Midbrain (tissue), 1 donor: Measurements from ENCODE around the gene CLTCL1.

Experiments used
- DNase-seq: peaks from one replicate; lab custom pipeline; 2025; lab: John Stamatoyannopoulos, UW

The CLTCL1 gene

GRCh38 chr22:19131685-19132015 is 159.9 kb downstream of the CLTCL1 start:
- no peak for DNase-seq

DNA sequence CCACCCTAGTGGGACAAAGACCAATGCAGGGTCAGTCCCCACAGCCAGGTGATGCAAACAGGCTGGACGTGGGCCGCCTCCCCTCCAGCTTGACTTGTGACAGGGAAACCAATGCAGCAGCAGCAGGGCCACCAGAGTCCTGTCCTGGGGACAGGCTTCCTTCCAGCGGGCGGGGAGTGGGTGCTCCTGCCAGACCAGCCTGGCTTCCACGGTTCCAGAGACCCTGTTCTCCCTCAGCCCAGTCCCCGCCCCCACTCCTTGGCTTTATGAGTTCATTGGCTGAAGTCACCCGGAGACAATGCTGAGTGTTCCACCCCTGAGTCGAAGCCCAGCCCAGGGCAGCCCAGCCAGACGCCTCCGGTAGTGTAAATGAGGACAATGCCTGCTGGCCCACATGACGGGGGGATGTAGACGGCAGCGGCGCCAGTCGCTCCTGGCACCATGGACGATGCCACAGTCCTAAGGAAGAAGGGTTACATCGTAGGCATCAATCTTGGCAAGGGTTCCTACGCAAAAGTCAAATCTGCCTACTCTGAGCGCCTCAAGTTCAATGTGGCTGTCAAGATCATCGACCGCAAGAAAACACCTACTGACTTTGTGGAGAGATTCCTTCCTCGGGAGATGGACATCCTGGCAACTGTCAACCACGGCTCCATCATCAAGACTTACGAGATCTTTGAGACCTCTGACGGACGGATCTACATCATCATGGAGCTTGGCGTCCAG is 160.4 kb downstream of the CLTCL1 start, which contains the start of gene TSSK2:
TSS of gene TSSK2 (plus strand) at position 350 of the 726 bp plus-strand sequence. CDS start at position 442, 92 bp downstream.
- peak; percentile 28 for DNase-seq

DNA sequence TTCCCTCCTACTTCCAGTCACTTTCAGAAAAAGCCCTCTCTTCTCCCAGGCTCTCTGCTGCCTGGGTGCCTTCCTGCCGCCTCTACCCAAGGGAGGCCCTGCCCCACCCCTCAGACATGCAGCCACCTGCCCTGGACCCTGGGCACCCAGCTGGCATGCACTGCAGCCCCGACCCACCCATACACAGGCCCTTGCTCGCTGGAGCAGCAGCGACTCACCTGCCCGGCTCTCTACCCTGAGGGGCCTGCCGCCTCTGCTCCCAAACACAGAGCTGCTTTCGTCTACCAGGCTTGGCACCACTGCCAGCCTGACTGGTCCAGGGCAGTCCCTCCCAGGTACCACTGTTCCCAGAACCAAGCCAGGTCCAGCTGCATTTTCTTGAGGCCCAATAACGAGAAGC is 161.6 kb downstream of the CLTCL1 start:
- no peak for DNase-seq
